ENCODE measurements around the gene ANO1.
"Not testable (repeated sequence)": the region's sequence is repeated elsewhere in the genome, so short reads cannot be mapped to it uniquely, and the experiment has no call there.

The ANO1 gene

DNA sequence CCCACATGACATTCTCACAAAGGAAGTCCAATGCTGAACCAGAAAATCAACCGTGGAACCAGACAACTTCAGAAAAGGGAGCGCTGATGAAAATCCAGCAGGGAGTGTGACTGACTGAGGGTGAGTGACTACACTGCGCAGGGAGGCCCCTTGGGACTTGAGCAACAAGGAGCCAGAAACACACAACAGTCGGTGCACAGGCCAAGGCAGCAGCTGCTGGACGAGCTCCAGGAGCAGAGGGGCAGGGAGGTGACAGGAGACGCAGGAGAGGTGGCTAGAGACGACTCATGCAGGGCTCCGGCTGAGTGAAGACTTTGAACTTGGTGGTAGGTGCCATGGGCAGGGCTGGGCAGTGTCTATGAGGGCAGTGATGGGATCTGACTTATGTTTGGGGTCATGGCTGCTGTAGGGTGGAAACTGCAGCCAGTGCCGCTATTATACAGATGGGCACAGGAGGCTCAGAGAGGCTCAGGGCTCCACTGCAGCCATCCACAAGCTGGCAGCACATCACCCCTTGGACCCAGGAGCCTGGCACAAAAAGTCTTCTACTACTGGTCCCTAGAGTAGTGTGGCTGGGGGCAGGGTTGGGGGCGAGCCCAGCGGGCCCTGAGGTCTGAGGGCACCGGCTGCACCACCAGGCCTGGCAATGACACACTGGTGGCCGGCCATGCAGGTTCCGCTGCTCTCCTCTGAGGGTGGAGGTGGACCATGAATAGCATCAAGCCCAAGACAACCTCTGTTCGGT is 114.7 kb downstream of the ANO1 start:
- no peak for DNase-seq (ENCODE audit: low spot score)

DNA sequence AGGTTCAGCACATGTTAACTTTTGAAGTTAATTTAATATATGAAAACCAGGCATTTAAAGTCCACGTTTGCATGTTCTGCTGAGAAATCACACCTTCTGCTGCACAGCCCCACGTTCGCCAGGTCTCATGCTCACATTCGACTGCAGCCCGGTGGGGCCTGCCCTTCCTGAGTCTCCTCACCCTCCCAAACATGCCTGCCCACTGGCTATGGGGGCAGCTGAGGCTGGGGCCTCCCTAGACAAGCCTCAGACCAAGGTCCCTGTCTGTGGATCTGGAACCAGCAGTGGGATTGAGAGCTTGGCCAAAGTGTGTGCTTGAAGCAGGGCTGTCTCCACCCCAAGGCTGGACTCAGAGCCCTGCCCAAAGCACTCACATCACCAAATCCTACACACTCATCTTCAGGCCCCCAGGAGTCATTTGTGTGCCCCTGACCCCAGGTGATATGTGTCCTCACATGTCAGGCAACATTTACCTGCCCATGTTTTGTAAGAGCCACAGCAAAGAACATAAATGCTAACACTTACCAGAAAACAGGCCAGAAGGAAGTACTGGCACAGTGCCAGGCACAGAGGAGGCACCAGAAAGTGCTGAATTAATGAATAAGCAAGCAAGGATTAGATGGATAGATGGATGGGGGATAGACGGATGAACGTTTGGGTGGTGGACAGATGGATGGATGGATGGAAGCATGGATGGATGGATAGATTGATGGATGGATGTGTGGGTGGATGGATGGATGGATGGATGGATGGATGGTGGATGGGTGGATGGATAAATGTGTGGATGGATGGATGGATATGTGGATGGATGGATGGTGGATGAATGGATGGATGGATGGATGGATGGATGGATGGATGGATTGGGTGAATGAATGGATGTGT is 115.5 kb downstream of the ANO1 start:
- DNase-seq (ENCODE audit: low spot score), result no peak

DNA sequence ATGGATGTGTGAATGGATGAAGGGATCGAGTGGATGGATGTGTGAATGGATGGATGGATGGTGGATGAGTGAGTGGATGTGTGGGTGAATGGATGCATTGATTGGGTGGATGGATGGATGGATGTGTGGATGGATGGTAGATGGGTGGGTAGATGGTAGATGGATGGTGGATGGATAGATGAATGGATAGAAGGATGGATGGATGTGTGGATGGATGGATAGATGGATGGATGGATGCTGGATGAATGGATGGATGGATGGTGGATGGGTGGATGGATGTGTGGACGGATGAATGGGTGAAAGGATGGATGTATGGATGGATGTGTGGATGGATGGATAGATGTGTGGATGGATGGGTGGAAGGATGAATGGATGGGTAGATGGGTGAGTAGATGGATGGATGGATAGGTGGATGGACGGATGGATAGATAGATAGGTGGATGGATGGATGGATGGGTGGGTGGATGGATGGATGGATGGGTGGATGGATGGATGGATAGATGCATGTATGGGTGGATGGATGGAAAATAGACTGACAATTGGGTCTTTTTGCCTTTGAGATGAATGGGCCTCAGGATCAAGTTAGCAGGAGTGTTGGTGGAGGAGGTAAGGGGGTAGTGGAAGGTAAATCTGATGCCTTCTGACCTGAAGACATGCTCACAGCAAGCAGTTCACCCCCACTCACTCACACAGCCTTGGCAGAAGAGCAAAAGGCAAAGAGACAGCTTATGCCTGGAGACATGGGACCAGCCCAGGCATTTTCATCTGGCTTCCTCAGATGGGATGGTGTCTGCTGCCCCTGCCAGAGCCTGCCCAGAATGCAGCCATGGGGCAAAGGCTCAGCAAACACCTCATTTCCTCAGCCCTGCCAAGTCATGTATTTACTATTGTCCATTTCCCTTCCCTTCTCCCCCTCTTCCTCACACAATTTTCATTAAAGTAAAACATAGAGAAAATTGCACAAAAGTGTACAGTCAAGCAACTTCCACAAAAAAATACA is 117.0 kb downstream of the ANO1 start:
- no peak for DNase-seq (ENCODE audit: low spot score)

DNA sequence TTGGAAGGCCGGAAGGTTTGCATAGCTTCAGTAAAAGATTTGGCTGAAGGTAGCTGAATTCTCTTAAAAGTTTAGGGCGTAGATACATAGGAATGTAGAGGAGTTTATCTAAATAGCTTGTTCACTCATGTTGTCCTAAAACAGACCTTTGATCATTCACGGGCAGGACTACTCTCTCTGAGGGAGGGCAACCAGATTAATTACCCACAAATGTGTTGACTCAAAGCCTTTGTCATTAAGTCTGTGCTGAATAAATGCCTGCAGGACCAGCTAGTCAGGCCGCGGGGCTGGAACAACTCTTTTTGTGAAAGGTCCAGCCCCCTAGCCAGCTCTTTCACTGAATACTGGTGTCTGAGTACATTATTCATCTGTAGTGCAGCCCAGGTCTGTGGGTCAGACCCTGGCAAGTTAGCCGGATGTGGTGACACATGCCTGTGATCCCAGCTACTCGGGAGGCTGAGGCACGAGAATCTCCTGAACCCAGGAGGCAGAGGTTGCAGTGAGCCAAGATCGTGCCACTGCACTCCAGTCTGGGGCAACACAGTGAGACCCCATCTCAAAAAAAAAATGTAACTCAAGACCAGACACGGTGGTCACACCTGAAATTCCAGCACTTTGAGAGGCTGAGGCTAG is 122.2 kb downstream of the ANO1 start:
- DNase-seq (ENCODE audit: low spot score), result no peak

- DNase-seq (ENCODE audit: low spot score), result not testable (repeated sequence)
Measured at GRCh38 chr11:70201047-70201446, 122.9 kb downstream of the ANO1 start.

DNA sequence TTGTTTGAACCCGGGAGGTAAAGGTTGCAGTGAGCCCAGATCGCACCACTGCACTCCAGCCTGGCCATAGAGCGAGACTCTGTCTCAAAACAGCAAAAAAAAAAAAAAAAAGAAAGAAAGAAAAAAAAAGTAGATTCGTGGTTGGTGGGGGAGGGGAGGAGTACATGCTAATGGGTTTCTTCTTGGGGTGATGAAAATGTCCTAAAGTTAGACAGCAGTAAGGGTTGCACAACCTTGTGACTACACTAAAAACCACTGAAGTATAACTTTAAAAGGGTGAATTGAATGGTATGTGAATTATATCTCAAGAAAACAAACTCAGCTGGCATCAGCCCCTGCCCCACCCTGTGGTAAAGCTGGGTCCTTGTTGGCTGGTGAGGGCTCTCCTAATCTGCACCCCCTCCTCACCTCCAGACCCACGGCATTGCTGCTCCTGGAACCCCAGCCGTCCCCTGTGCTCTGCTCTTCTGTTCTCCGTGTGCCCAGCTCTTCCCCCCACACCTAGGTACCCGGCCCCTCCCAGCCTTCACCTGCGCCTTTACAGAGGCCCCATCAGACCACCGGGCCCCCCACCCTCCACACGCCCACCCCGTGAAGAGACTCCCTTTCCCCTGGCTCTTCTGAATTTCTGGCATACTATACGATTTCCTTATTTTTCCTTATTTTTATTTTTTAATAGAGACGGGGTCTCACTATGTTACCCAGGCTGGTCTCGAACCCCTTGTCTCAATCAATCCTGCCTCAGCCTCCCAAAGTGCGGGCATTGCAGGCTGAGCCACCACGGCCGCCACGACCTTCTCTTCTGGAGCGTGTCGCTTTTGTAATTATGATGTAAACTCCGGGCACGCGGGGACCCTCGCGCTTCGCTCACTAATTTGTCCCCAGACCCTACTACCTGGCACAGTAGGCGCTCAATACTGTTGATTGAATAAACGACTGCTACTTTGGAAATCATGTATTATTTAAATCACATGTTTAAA is 124.1 kb downstream of the ANO1 start:
- peak; percentile 12 for DNase-seq (ENCODE audit: low spot score)

GRCh38 chr11:70202920-70203750 is 125.0 kb downstream of the ANO1 start, which contains the start of gene FADD:
Gene FADD, plus strand, starts transcription at chr11:70203296. Its CDS starts 164 bp downstream, at chr11:70203460.
- peak; percentile 97 for DNase-seq (ENCODE audit: low spot score)

- peak; percentile 5 for DNase-seq (ENCODE audit: low spot score)
Measured at GRCh38 chr11:70203751-70204465, 125.8 kb downstream of the ANO1 start.

DNA sequence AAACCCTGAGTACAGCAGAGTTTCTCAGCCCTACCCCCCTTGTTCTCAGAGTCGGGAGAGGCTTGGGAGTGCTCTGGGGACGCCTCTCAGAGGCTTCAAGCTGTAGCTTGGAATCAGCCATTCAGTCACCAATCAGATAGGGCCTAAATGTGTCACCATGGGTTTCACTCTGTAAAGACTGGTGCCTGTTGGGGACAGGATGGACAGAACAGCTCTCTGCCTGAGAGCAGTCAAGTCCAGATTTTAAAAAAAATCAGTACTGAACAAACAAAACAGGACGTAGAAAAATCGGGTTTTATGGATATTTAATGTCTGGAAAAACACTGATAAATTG is 126.3 kb downstream of the ANO1 start:
- DNase-seq (ENCODE audit: low spot score), result peak; percentile 18

GRCh38 chr11:70205049-70205725 is 127.1 kb downstream of the ANO1 start:
- no peak for DNase-seq (ENCODE audit: low spot score)

DNA sequence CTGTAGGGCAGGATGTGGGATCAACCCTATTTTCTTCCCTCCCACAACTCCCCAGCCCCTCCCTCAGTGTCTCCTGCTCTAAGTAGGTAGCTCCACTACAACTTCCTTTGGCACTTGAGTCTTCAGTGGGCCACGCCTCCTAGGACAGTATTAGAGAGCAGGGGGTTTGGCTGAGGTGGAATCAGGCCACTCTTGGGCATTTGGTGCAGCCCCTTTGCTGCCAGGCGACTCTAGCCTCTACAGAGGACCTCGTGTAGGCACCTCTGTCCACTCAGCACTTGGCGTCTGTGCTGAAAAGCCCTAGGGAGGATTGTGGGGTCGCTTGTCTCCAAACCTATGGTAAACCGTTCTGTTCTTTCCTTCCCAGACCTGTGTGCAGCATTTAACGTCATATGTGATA is 127.6 kb downstream of the ANO1 start:
- DNase-seq (ENCODE audit: low spot score), result no peak

DNA sequence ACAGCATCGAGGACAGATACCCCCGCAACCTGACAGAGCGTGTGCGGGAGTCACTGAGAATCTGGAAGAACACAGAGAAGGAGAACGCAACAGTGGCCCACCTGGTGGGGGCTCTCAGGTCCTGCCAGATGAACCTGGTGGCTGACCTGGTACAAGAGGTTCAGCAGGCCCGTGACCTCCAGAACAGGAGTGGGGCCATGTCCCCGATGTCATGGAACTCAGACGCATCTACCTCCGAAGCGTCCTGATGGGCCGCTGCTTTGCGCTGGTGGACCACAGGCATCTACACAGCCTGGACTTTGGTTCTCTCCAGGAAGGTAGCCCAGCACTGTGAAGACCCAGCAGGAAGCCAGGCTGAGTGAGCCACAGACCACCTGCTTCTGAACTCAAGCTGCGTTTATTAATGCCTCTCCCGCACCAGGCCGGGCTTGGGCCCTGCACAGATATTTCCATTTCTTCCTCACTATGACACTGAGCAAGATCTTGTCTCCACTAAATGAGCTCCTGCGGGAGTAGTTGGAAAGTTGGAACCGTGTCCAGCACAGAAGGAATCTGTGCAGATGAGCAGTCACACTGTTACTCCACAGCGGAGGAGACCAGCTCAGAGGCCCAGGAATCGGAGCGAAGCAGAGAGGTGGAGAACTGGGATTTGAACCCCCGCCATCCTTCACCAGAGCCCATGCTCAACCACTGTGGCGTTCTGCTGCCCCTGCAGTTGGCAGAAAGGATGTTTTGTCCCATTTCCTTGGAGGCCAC is 128.3 kb downstream of the ANO1 start:
- peak; percentile 10 for DNase-seq (ENCODE audit: low spot score)

- no peak for DNase-seq (ENCODE audit: low spot score)
Measured at GRCh38 chr11:70206982-70207376, 128.9 kb downstream of the ANO1 start.

DNA sequence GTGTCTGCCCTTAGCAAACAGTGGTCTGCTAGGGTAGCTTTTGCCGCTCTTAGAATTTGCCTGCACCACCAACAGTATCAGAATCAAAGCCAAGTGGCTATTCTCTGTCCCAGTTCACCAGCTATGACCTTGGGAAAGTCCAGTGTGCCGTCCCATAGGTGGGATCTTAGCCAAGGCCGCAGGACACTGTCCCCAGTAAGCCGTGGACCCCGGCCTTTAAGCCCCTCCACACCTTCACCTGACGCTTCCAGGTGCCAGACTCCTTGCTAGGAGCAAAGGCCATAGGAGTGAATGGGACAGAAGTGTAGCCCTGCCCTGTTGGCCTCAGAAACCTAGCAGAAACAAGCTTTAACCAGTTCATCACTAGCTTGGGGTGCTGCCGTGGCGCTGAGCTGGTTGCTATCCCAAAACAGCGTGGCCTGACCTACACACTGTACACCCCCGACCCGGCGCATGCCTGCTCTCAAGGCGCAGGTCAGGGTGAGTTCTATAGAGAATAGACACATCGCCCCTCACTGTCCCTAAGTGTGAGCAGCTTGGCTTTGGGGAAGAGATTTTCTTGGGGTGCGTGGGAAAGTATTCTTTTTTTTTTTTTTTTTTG is 129.5 kb downstream of the ANO1 start:
- peak; percentile 8 for DNase-seq (ENCODE audit: low spot score)

GRCh38 chr11:70209391-70209912 is 131.3 kb downstream of the ANO1 start:
- DNase-seq (ENCODE audit: low spot score), result no peak

- no peak for DNase-seq (ENCODE audit: low spot score)
Measured at GRCh38 chr11:70210051-70210501, 132.0 kb downstream of the ANO1 start.

DNA sequence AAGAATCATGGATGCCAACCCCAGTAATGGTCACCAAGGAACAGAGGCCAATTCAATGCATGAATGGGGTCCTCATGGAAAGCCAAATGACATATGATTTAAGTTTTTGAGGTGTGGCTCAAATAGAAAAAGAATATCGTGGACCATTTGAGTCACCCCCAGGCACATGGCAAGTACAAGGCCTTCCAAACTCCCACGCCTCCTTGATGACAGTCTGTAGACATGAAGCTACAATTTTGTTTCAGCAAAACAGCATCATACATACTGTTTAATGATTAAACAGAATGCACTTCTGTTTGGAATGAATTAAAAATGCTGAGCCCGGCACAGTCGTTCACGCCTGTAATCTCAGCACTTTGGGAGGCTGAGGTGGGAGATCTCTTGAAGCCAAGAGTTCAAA is 132.4 kb downstream of the ANO1 start:
- no peak for DNase-seq (ENCODE audit: low spot score)

All from D341Med (cell line).